Caco-2 (cell line): ENCODE data around the gene CHST12. TPM values are rescaled to one million over a fixed set of nuclear protein-coding genes. Genes with fewer than 3 reads are reported as not detected.

Experiments
- BruUV-seq: library from RNA; stranded (reverse); fragments of 400-500 nt; replicated peaks from 2 replicates; lab custom pipeline; 2021; lab: Mats Ljungman, UMichigan
- CTCF ChIA-PET: fragments of 300-600 bp; sonication (Branson Sonifier 250); formaldehyde crosslinking; loops from one replicate; lab custom pipeline; 2022; ENCODE audit warnings: antibody characterized with exemption; lab: Charles Lee
- POLR2A ChIA-PET: fragments of 300-600 bp; sonication (Branson Sonifier 250); formaldehyde crosslinking; loops from one replicate; lab custom pipeline; 2022; ENCODE audit warnings: antibody characterized with exemption; lab: Charles Lee
- DNase-seq, 2 experiments: peaks; one replicate each; pipeline versions ENCODE4 v3.0.0 to v3.0.0-alpha.2; 2020 to 2022
- H3K27me3 ChIP-seq: replicated peaks from 2 replicates; pipeline ENCODE4 v1.6.0; 2011; ENCODE audit warnings: low read length; ENCODE audit not compliant: control insufficient read depth, insufficient read depth
- H3K36me3 ChIP-seq: 2 replicates; pipeline ENCODE4 v1.5.1; 2011; ENCODE audit warnings: low read length; ENCODE audit not compliant: control insufficient read depth, insufficient read depth
- H3K4me1 ChIP-seq: fragments of 250-450 bp; sonication (Bioruptor Pico); 2 replicates; pipeline ENCODE4 v1.5.1; 2020; ENCODE audit warnings: mild to moderate bottlenecking
- H3K4me3 ChIP-seq: 2 replicates; pipeline ENCODE4 v1.5.1; 2011; ENCODE audit warnings: low read depth, mild to moderate bottlenecking, control low read depth, low read length
- H3K9me3 ChIP-seq: fragments of 250-450 bp; sonication (Bioruptor Pico); 2 replicates; pipeline ENCODE4 v1.5.1; 2020; ENCODE audit warnings: mild to moderate bottlenecking, moderate library complexity
- H3K27ac Mint-ChIP-seq: one replicate; pipeline ENCODE4 v1.8.0; 2022; ENCODE audit warnings: mixed read lengths; ENCODE audit not compliant: unreplicated experiment
- H3K27me3 Mint-ChIP-seq: one replicate; pipeline ENCODE4 v1.8.0; 2022; ENCODE audit warnings: mixed read lengths; ENCODE audit not compliant: insufficient read depth, unreplicated experiment
- H3K36me3 Mint-ChIP-seq: one replicate; pipeline ENCODE4 v1.8.0; 2022; ENCODE audit warnings: mild to moderate bottlenecking, mixed read lengths; ENCODE audit not compliant: insufficient read depth, unreplicated experiment
- H3K4me1 Mint-ChIP-seq: one replicate; pipeline ENCODE4 v1.8.0; 2022; ENCODE audit warnings: low read depth, mixed read lengths; ENCODE audit not compliant: unreplicated experiment
- H3K4me3 Mint-ChIP-seq: one replicate; pipeline ENCODE4 v1.8.0; 2022; ENCODE audit warnings: mild to moderate bottlenecking, moderate library complexity, mixed read lengths; ENCODE audit not compliant: unreplicated experiment
- H3K9me3 Mint-ChIP-seq: one replicate; pipeline ENCODE4 v1.8.0; 2022; ENCODE audit warnings: mixed read lengths; ENCODE audit not compliant: unreplicated experiment
- CTCF ChIP-seq, 2 experiments: fragments of 200-600 bp in 1 of 2; IDR thresholded peaks; 1 replicate in 1 of 2; 2 replicates in 1 of 2; pipeline versions ENCODE4 v1.5.1 to v1.8.0; 2011 to 2022; ENCODE audit warnings: antibody characterized with exemption in 1 of 2, control low read depth in 1 of 2, inconsistent platforms in 1 of 2, low read depth in 1 of 2, low read length in 1 of 2, mild to moderate bottlenecking in 1 of 2, moderate library complexity in 1 of 2; ENCODE audit not compliant: insufficient read depth in 1 of 2, severe bottlenecking in 1 of 2, unreplicated experiment in 1 of 2
- intact Hi-C: fragments of 100-400 bp; cut with micrococcal nuclease; formaldehyde crosslinking; loops from one replicate; pipeline ENCODE4 v1.10.0; 2022; ENCODE audit not compliant: unreplicated experiment
- total RNA-seq: library from RNA; stranded (reverse); gene quantifications from 2 replicates; pipeline ENCODE4 v1.2.3, GENCODE V29; 2022

The CHST12 gene
- total RNA-seq, 1 experiment from 2014 or later, result 28.0 TPM

GRCh38 chr7:2417981-2418481, 14.6 kb downstream of the CHST12 start:
- H3K9me3 ChIP-seq, result no peaks in the 10 kb centered on the region
- peaks cover 4% of the 10 kb centered on the region for H3K4me1 ChIP-seq
- Mint-ChIP-seq H3K27ac (no peak overlapping the region), H3K9me3 (no peaks in the 10 kb centered on the region), H3K36me3 (peaks cover 8% of the 10 kb centered on the region), H3K27me3 (no peaks in the 10 kb centered on the region), H3K4me1 (peaks cover 17% of the 10 kb centered on the region), H3K4me3 (no peak overlapping the region)
- intact Hi-C loops, result no loop called here
- BruUV-seq, result no TSS peak
- peaks cover 1% of the 10 kb centered on the region; the same call in 1 of the 2 replicates for H3K36me3 ChIP-seq
- ChIA-PET POLR2A (interaction anchor here (0.5 kb wide), 1 partner anchor 23 kb away, joined by 4 read pairs; no protein-coding TSS in a partner anchor), CTCF (no interaction called here)
- H3K4me3 ChIP-seq, result no peak overlapping the region
- H3K27me3 ChIP-seq, result no peaks in the 10 kb centered on the region
- TF ChIP-seq CTCF (IDR thresholded peaks at IDR 0.05; ENCODE audit: insufficient read depth in 1 of 2, low read depth in 1 of 2, low read length in 1 of 2, severe bottlenecking in 1 of 2, unreplicated experiment in 1 of 2), result no peak
- no peak for DNase-seq

GRCh38 chr7:2420216-2420933, 17.0 kb downstream of the CHST12 start:
- peaks cover 8% of the 10 kb centered on the region for H3K36me3 Mint-ChIP-seq
- no peak overlapping the region for H3K4me3 Mint-ChIP-seq
- intact Hi-C loops, result no loop called here
- Histone ChIP-seq H3K27me3 (no peaks in the 10 kb centered on the region), H3K9me3 (no peaks in the 10 kb centered on the region), H3K4me3 (no peak overlapping the region), H3K36me3 (peaks cover 1% of the 10 kb centered on the region; the same call in 1 of the 2 replicates), H3K4me1 (peaks cover 6% of the 10 kb centered on the region; the same call in 1 of the 2 replicates)
- no peaks in the 10 kb centered on the region for H3K9me3 Mint-ChIP-seq
- H3K4me1 Mint-ChIP-seq, result peaks cover 8% of the 10 kb centered on the region
- H3K27ac Mint-ChIP-seq, result no peak overlapping the region
- CTCF ChIA-PET, result interaction anchor here (0.7 kb wide), 1 partner anchor 20 kb away, joined by 5 read pairs; no protein-coding TSS in a partner anchor
- TF ChIP-seq CTCF (IDR thresholded peaks at IDR 0.05; ENCODE audit: insufficient read depth in 1 of 2, low read depth in 1 of 2, low read length in 1 of 2, severe bottlenecking in 1 of 2, unreplicated experiment in 1 of 2), result no peak
- POLR2A ChIA-PET, result no interaction called here
- no TSS peak for BruUV-seq
- no peak for DNase-seq
- no peaks in the 10 kb centered on the region for H3K27me3 Mint-ChIP-seq

- ChIA-PET CTCF (no interaction called here), POLR2A (no interaction called here)
- Mint-ChIP-seq H3K27me3 (no peaks in the 10 kb centered on the region), H3K36me3 (peaks cover 8% of the 10 kb centered on the region), H3K4me3 (no peak overlapping the region), H3K27ac (no peak overlapping the region), H3K9me3 (no peaks in the 10 kb centered on the region), H3K4me1 (peaks cover 9% of the 10 kb centered on the region)
- no peak for DNase-seq
- intact Hi-C loops, result no loop called here
- BruUV-seq, result no TSS peak
- no peaks in the 10 kb centered on the region for H3K9me3 ChIP-seq
- no peaks in the 10 kb centered on the region; the same call in 1 of the 2 replicates for H3K36me3 ChIP-seq
- no peak overlapping the region for H3K4me3 ChIP-seq
- TF ChIP-seq CTCF (IDR thresholded peaks at IDR 0.05; ENCODE audit: insufficient read depth in 1 of 2, low read depth in 1 of 2, low read length in 1 of 2, severe bottlenecking in 1 of 2, unreplicated experiment in 1 of 2), result no peak
- no peaks in the 10 kb centered on the region for H3K27me3 ChIP-seq
- H3K4me1 ChIP-seq, result peaks cover 11% of the 10 kb centered on the region; the same call in 1 of the 2 replicates
Measured at GRCh38 chr7:2421943-2422310, 18.5 kb downstream of the CHST12 start.
